WTC11 (cell line): Measurements from ENCODE around the gene SMAP1. TPM values are rescaled to one million over a fixed set of nuclear protein-coding genes. Genes with fewer than 3 reads are reported as not detected.

Experiments
- ATAC-seq: fragments of 200-7000 bp; cut with Tn5 transposase; 2 replicates; pipeline ENCODE4 v1.10.0; 2021; ENCODE audit warnings: mild to moderate bottlenecking, moderate library complexity
- CTCF ChIA-PET: fragments of 300-600 bp; sonication (Branson Sonifier 250); formaldehyde crosslinking; loops from one replicate; lab custom pipeline; 2021; ENCODE audit warnings: antibody characterized with exemption; lab: Charles Lee
- POLR2A ChIA-PET: fragments of 350-600 bp; sonication (Branson Sonifier 250); formaldehyde crosslinking; loops from one replicate; lab custom pipeline; 2021; ENCODE audit warnings: antibody characterized with exemption; lab: Charles Lee
- DNase-seq: peaks from one replicate; pipeline ENCODE4 v3.0.0; 2021; ENCODE audit warnings: low spot score
- H3K27ac Mint-ChIP-seq: 2 replicates; pipeline ENCODE4 v1.8.0; 2021; ENCODE audit warnings: mixed read lengths
- H3K27me3 Mint-ChIP-seq: 2 replicates; pipeline ENCODE4 v1.8.0; 2021; ENCODE audit warnings: low read depth, mild to moderate bottlenecking, moderate library complexity, mixed read lengths
- H3K36me3 Mint-ChIP-seq: 2 replicates; pipeline ENCODE4 v1.8.0; 2021; ENCODE audit warnings: mixed read lengths
- H3K4me1 Mint-ChIP-seq: 2 replicates; pipeline ENCODE4 v1.8.0; 2022; ENCODE audit warnings: mixed read lengths
- H3K4me3 Mint-ChIP-seq: 2 replicates; pipeline ENCODE4 v1.8.0; 2021; ENCODE audit warnings: mild to moderate bottlenecking, moderate library complexity, mixed read lengths
- H3K9me3 Mint-ChIP-seq: 2 replicates; pipeline ENCODE4 v1.8.0; 2021; ENCODE audit warnings: mixed read lengths
- ATF1 ChIP-seq: sonication (generic); formaldehyde crosslinking; IDR thresholded peaks from 2 replicates; pipeline ENCODE4 v1.8.1; 2023; ENCODE audit warnings: mild to moderate bottlenecking, moderate library complexity, missing genetic modification reagents
- ATF3 ChIP-seq: sonication (generic); formaldehyde crosslinking; conservative IDR thresholded peaks from 2 replicates; pipeline ENCODE4 v1.8.1; 2022; ENCODE audit warnings: mild to moderate bottlenecking, missing genetic modification reagents
- CREB1 ChIP-seq: sonication (generic); formaldehyde crosslinking; IDR thresholded peaks from 2 replicates; pipeline ENCODE4 v1.8.0; 2023; ENCODE audit warnings: mild to moderate bottlenecking, missing genetic modification reagents
- CREM ChIP-seq: sonication (generic); formaldehyde crosslinking; IDR thresholded peaks from 2 replicates; pipeline ENCODE4 v1.8.1; 2022; ENCODE audit warnings: mild to moderate bottlenecking, missing genetic modification reagents, moderate library complexity
- ELF4 ChIP-seq: sonication (generic); formaldehyde crosslinking; IDR thresholded peaks from 2 replicates; pipeline ENCODE4 v1.8.1; 2022; ENCODE audit warnings: low read depth, mild to moderate bottlenecking, moderate library complexity, missing genetic modification reagents
- EMX1 ChIP-seq: fragments of 250-450 bp; sonication (Bioruptor Pico); IDR thresholded peaks from 2 replicates; pipeline ENCODE4 v1.8.0; 2021; ENCODE audit warnings: mild to moderate bottlenecking
- ESRRA ChIP-seq: sonication (generic); formaldehyde crosslinking; IDR thresholded peaks from 2 replicates; pipeline ENCODE4 v1.8.1; 2022; ENCODE audit warnings: mild to moderate bottlenecking, missing genetic modification reagents, borderline replicate concordance
- FOXJ3 ChIP-seq: sonication (generic); formaldehyde crosslinking; IDR thresholded peaks from 2 replicates; pipeline ENCODE4 v1.9.0; 2021; ENCODE audit warnings: missing genetic modification reagents, mild to moderate bottlenecking, borderline replicate concordance
- GRHL2 ChIP-seq: fragments of 250-450 bp; sonication (Bioruptor Pico); IDR thresholded peaks from 2 replicates; pipeline ENCODE4 v1.8.0; 2022; ENCODE audit warnings: mild to moderate bottlenecking, moderate library complexity; ENCODE audit not compliant: insufficient replicate concordance, severe bottlenecking
- HMGA2 ChIP-seq: fragments of 250-450 bp; sonication (Bioruptor Pico); IDR thresholded peaks from 2 replicates; pipeline ENCODE4 v1.4.0; 2021; ENCODE audit warnings: mild to moderate bottlenecking, moderate library complexity
- JAZF1 ChIP-seq: fragments of 250-450 bp; sonication (Bioruptor Pico); IDR thresholded peaks from 2 replicates; pipeline ENCODE4 v1.9.0; 2021; ENCODE audit warnings: moderate library complexity, mild to moderate bottlenecking, inconsistent platforms
- MAX ChIP-seq: sonication (generic); formaldehyde crosslinking; IDR thresholded peaks from 2 replicates; pipeline ENCODE4 v1.8.0; 2022; ENCODE audit warnings: mild to moderate bottlenecking, missing genetic modification reagents
- MXD4 ChIP-seq: fragments of 250-450 bp; sonication (Bioruptor Pico); IDR thresholded peaks from 2 replicates; pipeline ENCODE4 v1.8.0; 2021; ENCODE audit warnings: mild to moderate bottlenecking, moderate library complexity, borderline replicate concordance
- NR2C2 ChIP-seq: sonication (generic); formaldehyde crosslinking; IDR thresholded peaks from 2 replicates; pipeline ENCODE4 v1.8.0; 2022; ENCODE audit warnings: mild to moderate bottlenecking, missing genetic modification reagents
- PREB ChIP-seq: sonication (generic); formaldehyde crosslinking; IDR thresholded peaks from 2 replicates; pipeline ENCODE4 v1.8.1; 2022; ENCODE audit warnings: mild to moderate bottlenecking, missing genetic modification reagents, moderate library complexity, borderline replicate concordance
- RORB ChIP-seq: fragments of 250-450 bp; sonication (Bioruptor Pico); IDR thresholded peaks from 2 replicates; pipeline ENCODE4 v1.9.0; 2021; ENCODE audit warnings: mild to moderate bottlenecking
- SMAD3 ChIP-seq: sonication (generic); formaldehyde crosslinking; IDR thresholded peaks from 2 replicates; pipeline ENCODE4 v1.8.0; 2022; ENCODE audit warnings: missing genetic modification reagents, mild to moderate bottlenecking, borderline replicate concordance
- TCF7 ChIP-seq: sonication (generic); formaldehyde crosslinking; IDR thresholded peaks from 2 replicates; pipeline ENCODE4 v1.8.0; 2022; ENCODE audit warnings: mild to moderate bottlenecking, low read depth, missing genetic modification reagents, moderate library complexity
- TEAD1 ChIP-seq: sonication (generic); formaldehyde crosslinking; IDR thresholded peaks from 2 replicates; pipeline ENCODE4 v1.8.0; 2022; ENCODE audit warnings: mild to moderate bottlenecking, missing genetic modification reagents
- ZNF416 ChIP-seq: fragments of 250-450 bp; sonication (Bioruptor Pico); IDR thresholded peaks from 2 replicates; pipeline ENCODE4 v1.9.0; 2021; ENCODE audit warnings: mild to moderate bottlenecking, inconsistent platforms
- total RNA-seq: library from RNA; stranded (reverse); gene quantifications from 3 replicates; pipeline ENCODE4 v1.2.3, GENCODE V29; 2021
- TF ChIP-seq, protein P1 (sequence below): sonication (generic); formaldehyde crosslinking; IDR thresholded peaks from 2 replicates; pipeline ENCODE4 v1.8.1; 2022; ENCODE audit warnings: missing genetic modification reagents, borderline replicate concordance
- TF ChIP-seq, protein P2 (sequence below): sonication (generic); formaldehyde crosslinking; IDR thresholded peaks from 2 replicates; pipeline ENCODE4 v1.8.1; 2023; ENCODE audit warnings: mild to moderate bottlenecking, missing genetic modification reagents, borderline replicate concordance
- TF ChIP-seq, protein P3 (sequence below): fragments of 250-450 bp; sonication (Bioruptor Pico); IDR thresholded peaks from 2 replicates; pipeline ENCODE4 v1.9.0; 2021; ENCODE audit warnings: mild to moderate bottlenecking

SMAP1 gene
- total RNA-seq, 1 experiment from 2014 or later = 29.0 TPM

DNA sequence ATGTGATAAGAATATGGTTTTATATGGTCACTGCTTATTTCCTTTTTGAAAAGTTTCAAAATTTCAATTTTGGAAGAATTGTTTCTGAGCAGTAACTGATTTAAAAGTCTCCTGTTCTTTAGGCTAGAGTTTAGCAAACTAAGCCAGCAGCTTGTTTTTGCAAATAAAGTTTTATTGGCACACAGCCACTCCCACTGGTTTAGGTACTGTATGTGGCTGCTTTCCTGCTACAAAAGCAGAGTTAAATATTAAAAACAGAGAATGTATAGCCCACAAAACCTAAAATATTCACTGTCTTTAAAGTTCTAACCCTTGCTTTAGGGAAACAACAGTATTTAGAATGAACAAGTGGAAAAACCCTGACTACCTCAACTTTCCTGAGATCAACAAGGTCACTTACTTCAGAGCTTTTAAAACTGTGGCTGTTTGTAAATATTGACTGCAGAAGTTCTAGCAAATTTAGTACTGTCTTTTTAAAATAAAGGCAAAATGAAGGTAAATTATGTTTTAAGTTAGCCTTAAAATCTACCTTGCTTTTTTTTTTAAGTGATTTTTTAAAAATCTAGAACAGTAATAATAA lies 185.1 kb downstream of the SMAP1 start:
- Mint-ChIP-seq H3K27me3 (peaks cover 5% of the 10 kb centered on the region; the same call in 1 of the 2 replicates), H3K27ac (no peak overlapping the region)

DNA sequence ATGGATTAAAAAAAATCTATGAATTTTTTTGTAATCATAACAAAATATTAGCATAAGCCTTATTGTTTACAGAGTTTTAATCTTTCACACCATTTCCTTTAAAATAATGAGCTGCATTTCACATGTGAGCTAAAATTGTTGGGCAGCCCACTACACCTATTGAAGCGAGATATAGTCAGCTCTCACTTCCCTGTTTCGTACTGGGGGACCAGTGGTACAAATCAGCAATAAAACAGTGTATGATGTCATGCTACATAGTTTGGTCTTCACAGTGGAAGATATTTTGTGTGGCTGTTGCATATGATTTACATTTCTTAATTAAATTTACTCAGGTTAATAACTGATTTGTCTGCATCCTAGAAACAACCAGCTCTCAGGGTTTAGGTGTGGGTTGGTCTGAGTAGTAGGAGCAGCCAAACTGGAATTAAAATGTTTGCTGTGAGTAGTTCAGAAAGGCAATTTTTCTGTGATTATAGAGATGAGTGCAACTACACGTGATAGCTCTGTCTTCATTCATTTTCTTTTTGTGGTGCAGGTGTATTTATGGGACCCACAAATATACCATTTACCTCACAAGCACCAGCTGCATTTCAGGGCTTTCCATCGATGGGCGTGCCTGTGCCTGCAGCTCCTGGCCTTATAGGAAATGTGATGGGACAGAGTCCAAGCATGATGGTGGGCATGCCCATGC lies 189.8 kb downstream of the SMAP1 start:
- no peak overlapping the region for H3K4me3 Mint-ChIP-seq
- ChIA-PET CTCF (interaction anchor here (0.6 to 1.1 kb wide), 3 partner anchors 26 to 171 kb away, joined by 3 read pairs; no protein-coding TSS in a partner anchor), POLR2A (interaction anchor here (0.7 kb wide), 1 partner anchor 32 kb away, joined by 7 read pairs; no protein-coding TSS in a partner anchor)
- H3K9me3 Mint-ChIP-seq = no peaks in the 10 kb centered on the region
- no peak overlapping the region for H3K27ac Mint-ChIP-seq
- no peaks in the 10 kb centered on the region for H3K4me1 Mint-ChIP-seq
- ATAC-seq = no peak
- TF ChIP-seq FOXJ3 (CRISPR knock-in tag) (no peak), ZNF416 (CRISPR knock-in tag) (no peak), MAX (no peak), MXD4 (CRISPR knock-in tag) (no peak), HMGA2 (CRISPR knock-in tag) (no peak), JAZF1 (no peak), RORB (CRISPR knock-in tag) (no peak), CREM (CRISPR knock-in tag) (no peak), PREB (no peak), TCF7 (CRISPR knock-in tag) (no peak), EMX1 (CRISPR knock-in tag) (no peak), TEAD1 (CRISPR knock-in tag) (no peak), ESRRA (CRISPR knock-in tag) (no peak), NR2C2 (CRISPR knock-in tag) (no peak), ELF4 (no peak), ATF3 (CRISPR knock-in tag) (no peak)
- TF ChIP-seq, protein P1, sequence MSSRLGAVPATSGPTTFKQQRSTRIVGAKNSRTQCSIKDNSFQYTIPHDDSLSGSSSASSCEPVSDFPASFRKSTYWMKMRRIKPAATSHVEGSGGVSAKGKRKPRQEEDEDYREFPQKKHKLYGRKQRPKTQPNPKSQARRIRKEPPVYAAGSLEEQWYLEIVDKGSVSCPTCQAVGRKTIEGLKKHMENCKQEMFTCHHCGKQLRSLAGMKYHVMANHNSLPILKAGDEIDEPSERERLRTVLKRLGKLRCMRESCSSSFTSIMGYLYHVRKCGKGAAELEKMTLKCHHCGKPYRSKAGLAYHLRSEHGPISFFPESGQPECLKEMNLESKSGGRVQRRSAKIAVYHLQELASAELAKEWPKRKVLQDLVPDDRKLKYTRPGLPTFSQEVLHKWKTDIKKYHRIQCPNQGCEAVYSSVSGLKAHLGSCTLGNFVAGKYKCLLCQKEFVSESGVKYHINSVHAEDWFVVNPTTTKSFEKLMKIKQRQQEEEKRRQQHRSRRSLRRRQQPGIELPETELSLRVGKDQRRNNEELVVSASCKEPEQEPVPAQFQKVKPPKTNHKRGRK = no peak
- TF ChIP-seq, protein P2, sequence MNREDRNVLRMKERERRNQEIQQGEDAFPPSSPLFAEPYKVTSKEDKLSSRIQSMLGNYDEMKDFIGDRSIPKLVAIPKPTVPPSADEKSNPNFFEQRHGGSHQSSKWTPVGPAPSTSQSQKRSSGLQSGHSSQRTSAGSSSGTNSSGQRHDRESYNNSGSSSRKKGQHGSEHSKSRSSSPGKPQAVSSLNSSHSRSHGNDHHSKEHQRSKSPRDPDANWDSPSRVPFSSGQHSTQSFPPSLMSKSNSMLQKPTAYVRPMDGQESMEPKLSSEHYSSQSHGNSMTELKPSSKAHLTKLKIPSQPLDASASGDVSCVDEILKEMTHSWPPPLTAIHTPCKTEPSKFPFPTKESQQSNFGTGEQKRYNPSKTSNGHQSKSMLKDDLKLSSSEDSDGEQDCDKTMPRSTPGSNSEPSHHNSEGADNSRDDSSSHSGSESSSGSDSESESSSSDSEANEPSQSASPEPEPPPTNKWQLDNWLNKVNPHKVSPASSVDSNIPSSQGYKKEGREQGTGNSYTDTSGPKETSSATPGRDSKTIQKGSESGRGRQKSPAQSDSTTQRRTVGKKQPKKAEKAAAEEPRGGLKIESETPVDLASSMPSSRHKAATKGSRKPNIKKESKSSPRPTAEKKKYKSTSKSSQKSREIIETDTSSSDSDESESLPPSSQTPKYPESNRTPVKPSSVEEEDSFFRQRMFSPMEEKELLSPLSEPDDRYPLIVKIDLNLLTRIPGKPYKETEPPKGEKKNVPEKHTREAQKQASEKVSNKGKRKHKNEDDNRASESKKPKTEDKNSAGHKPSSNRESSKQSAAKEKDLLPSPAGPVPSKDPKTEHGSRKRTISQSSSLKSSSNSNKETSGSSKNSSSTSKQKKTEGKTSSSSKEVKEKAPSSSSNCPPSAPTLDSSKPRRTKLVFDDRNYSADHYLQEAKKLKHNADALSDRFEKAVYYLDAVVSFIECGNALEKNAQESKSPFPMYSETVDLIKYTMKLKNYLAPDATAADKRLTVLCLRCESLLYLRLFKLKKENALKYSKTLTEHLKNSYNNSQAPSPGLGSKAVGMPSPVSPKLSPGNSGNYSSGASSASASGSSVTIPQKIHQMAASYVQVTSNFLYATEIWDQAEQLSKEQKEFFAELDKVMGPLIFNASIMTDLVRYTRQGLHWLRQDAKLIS (CRISPR knock-in tag) = no peak
- no peaks in the 10 kb centered on the region for H3K27me3 Mint-ChIP-seq
- DNase-seq = no peak
- H3K36me3 Mint-ChIP-seq = no peaks in the 10 kb centered on the region

More for the DNA sequence above, 185.1 kb downstream of the SMAP1 start:
- Mint-ChIP-seq H3K4me3 (no peak overlapping the region), H3K36me3 (peaks cover 16% of the 10 kb centered on the region), H3K9me3 (peaks cover 16% of the 10 kb centered on the region), H3K4me1 (no peaks in the 10 kb centered on the region)
- CTCF ChIA-PET = interaction anchor here (1.0 kb wide), 1 partner anchor 9 kb away, joined by 4 read pairs; no protein-coding TSS in a partner anchor
- ATAC-seq = no peak
- no peak for DNase-seq
- TF ChIP-seq CREB1 (CRISPR knock-in tag) = no peak
- no peak for TF ChIP-seq ATF1
- TF ChIP-seq NR2C2 (CRISPR knock-in tag) = no peak
- TF ChIP-seq GRHL2 = no peak
- TF ChIP-seq, protein P3, sequence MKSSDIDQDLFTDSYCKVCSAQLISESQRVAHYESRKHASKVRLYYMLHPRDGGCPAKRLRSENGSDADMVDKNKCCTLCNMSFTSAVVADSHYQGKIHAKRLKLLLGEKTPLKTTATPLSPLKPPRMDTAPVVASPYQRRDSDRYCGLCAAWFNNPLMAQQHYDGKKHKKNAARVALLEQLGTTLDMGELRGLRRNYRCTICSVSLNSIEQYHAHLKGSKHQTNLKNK (CRISPR knock-in tag) = no peak
- TF ChIP-seq SMAD3 (CRISPR knock-in tag) = no peak
- POLR2A ChIA-PET = no interaction called here
